SK-N-SH treated with all-trans-retinoic acid at 6 μM for 48 hours (cell line): ENCODE data around the gene CNTNAP2.

Experiments used
- ATAC-seq: fragments of 200-7000 bp; cut with Tn5 transposase; 3 replicates; pipeline ENCODE4 v1.9.1; 2020; ENCODE audit warnings: mild to moderate bottlenecking, moderate library complexity
- ARNTL ChIP-seq: fragments of 450-650 bp; formaldehyde crosslinking; IDR thresholded peaks from 2 replicates; pipeline ENCODE4 v1.5.0; 2020; ENCODE audit warnings: low read depth, mild to moderate bottlenecking, moderate library complexity, borderline replicate concordance
- BACH2 ChIP-seq: fragments of 250-450 bp; sonication (Bioruptor Pico); IDR thresholded peaks from 2 replicates; pipeline ENCODE4 v1.9.0; 2021; ENCODE audit warnings: mild to moderate bottlenecking, borderline replicate concordance
- CREB5 ChIP-seq: fragments of 250-450 bp; sonication (Bioruptor Pico); IDR thresholded peaks from 2 replicates; pipeline ENCODE4 v1.5.1; 2020; ENCODE audit warnings: low read depth, mild to moderate bottlenecking, moderate library complexity
- CSDC2 ChIP-seq: fragments of 250-450 bp; sonication (Bioruptor Pico); IDR thresholded peaks from 2 replicates; pipeline ENCODE4 v1.5.0; 2020; ENCODE audit warnings: mild to moderate bottlenecking, moderate library complexity
- CSRNP3 ChIP-seq: fragments of 250-450 bp; sonication (Bioruptor Pico); IDR thresholded peaks from 2 replicates; pipeline ENCODE4 v1.5.1; 2021; ENCODE audit warnings: mild to moderate bottlenecking, moderate library complexity
- ESRRG ChIP-seq: fragments of 250-450 bp; sonication (Bioruptor Pico); IDR thresholded peaks from 2 replicates; pipeline ENCODE4 v1.6.1; 2021; ENCODE audit warnings: mild to moderate bottlenecking
- GLIS3 ChIP-seq: fragments of 250-450 bp; sonication (Bioruptor Pico); IDR thresholded peaks from 2 replicates; pipeline ENCODE4 v1.5.0; 2020; ENCODE audit warnings: mild to moderate bottlenecking, moderate library complexity
- ISL1 ChIP-seq: fragments of 250-450 bp; sonication (Bioruptor Pico); IDR thresholded peaks from 2 replicates; pipeline ENCODE4 v2.1.2; 2022; ENCODE audit warnings: mild to moderate bottlenecking, moderate library complexity
- OSR1 ChIP-seq: fragments of 250-450 bp; sonication (Bioruptor Pico); IDR thresholded peaks from 2 replicates; pipeline ENCODE4 v1.8.0; 2022; ENCODE audit warnings: moderate library complexity, mild to moderate bottlenecking, inconsistent platforms
- POU6F1 ChIP-seq: fragments of 250-450 bp; sonication (Bioruptor Pico); IDR thresholded peaks from 2 replicates; pipeline ENCODE4 v1.8.0; 2021; ENCODE audit warnings: low read depth, mild to moderate bottlenecking, moderate library complexity, borderline replicate concordance
- PPARA ChIP-seq: fragments of 250-450 bp; sonication (Bioruptor Pico); IDR thresholded peaks from 2 replicates; pipeline ENCODE4 v1.5.0; 2020; ENCODE audit warnings: mild to moderate bottlenecking, borderline replicate concordance
- RARB ChIP-seq: fragments of 250-450 bp; sonication (Bioruptor Pico); IDR thresholded peaks from 2 replicates; pipeline ENCODE4 v1.8.0; 2021; ENCODE audit warnings: mild to moderate bottlenecking, moderate library complexity
- SNAI2 ChIP-seq: fragments of 250-450 bp; sonication (Bioruptor Pico); IDR thresholded peaks from 2 replicates; pipeline ENCODE4 v1.5.0; 2020; ENCODE audit warnings: mild to moderate bottlenecking, moderate library complexity
- TCF4 ChIP-seq: fragments of 250-450 bp; sonication (Bioruptor Pico); IDR thresholded peaks from 2 replicates; pipeline ENCODE4 v1.8.0; 2021; ENCODE audit warnings: mild to moderate bottlenecking, moderate library complexity, borderline replicate concordance
- TOX ChIP-seq: fragments of 250-450 bp; sonication (Bioruptor Pico); IDR thresholded peaks from 2 replicates; pipeline ENCODE4 v1.8.0; 2021; ENCODE audit warnings: mild to moderate bottlenecking, moderate library complexity, borderline replicate concordance
- TSHZ2 ChIP-seq: fragments of 250-450 bp; sonication (Bioruptor Pico); IDR thresholded peaks from 2 replicates; pipeline ENCODE4 v1.5.0; 2020; ENCODE audit warnings: mild to moderate bottlenecking, moderate library complexity
- ZC3H10 ChIP-seq: fragments of 250-450 bp; sonication (Bioruptor Pico); IDR thresholded peaks from 2 replicates; pipeline ENCODE4 v1.5.1; 2021; ENCODE audit warnings: mild to moderate bottlenecking, moderate library complexity
- ZFP3 ChIP-seq: fragments of 250-450 bp; sonication (Bioruptor Pico); IDR thresholded peaks from 2 replicates; pipeline ENCODE4 v1.5.0; 2020; ENCODE audit warnings: mild to moderate bottlenecking, moderate library complexity
- ZFP30 ChIP-seq: fragments of 450-650 bp; formaldehyde crosslinking; IDR thresholded peaks from 2 replicates; pipeline ENCODE4 v1.5.0; 2022; ENCODE audit warnings: mild to moderate bottlenecking, moderate library complexity
- ZNF565 ChIP-seq: fragments of 450-650 bp; formaldehyde crosslinking; conservative IDR thresholded peaks from 2 replicates; pipeline ENCODE4 v1.5.0; 2020; ENCODE audit warnings: low read depth, mild to moderate bottlenecking, moderate library complexity
- ZNF70 ChIP-seq: fragments of 450-650 bp; formaldehyde crosslinking; IDR thresholded peaks from 2 replicates; pipeline ENCODE4 v1.5.0; 2020; ENCODE audit warnings: mild to moderate bottlenecking, moderate library complexity

Gene CNTNAP2

GRCh38 chr7:146956321-146956720, 839.7 kb downstream of the CNTNAP2 start:
- TF ChIP-seq ZFP30 (no peak), ESRRG (CRISPR knock-in tag) (no peak), ZC3H10 (CRISPR knock-in tag) (no peak)
- no peak for ATAC-seq

DNA sequence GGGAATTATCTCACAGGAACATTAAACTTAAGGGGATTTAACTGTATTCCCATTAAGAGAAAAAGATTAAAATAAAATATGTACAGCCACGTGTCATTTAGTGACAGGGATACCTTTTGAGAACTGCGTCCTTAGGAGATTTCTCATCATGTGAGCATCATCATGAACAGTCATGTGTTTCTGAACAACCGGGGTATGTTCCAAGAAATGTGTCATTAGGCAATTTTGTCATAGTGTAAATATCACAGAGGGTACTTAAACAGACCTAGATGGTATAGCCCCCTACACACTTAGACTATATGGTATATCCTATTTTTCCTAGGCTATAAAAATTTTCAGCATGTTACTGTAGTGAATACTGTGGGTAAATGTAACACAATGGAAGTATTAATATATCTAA, 840.3 kb downstream of the CNTNAP2 start:
- no peak for ATAC-seq
- no peak for TF ChIP-seq ISL1 (CRISPR knock-in tag)
- no peak for TF ChIP-seq CSDC2 (CRISPR knock-in tag)
- TF ChIP-seq ZC3H10 (CRISPR knock-in tag): no peak
- no peak for TF ChIP-seq ARNTL (CRISPR knock-in tag)
- TF ChIP-seq ESRRG (CRISPR knock-in tag): no peak
- TF ChIP-seq RARB: no peak
- no peak for TF ChIP-seq BACH2 (CRISPR knock-in tag)
- TF ChIP-seq TSHZ2 (CRISPR knock-in tag): no peak
- TF ChIP-seq CREB5 (CRISPR knock-in tag): no peak
- no peak for TF ChIP-seq SNAI2
- TF ChIP-seq ZNF70: no peak
- TF ChIP-seq ZFP3 (CRISPR knock-in tag): no peak

GRCh38 chr7:146960773-146961391, 844.3 kb downstream of the CNTNAP2 start:
- peak; percentile 56 for ATAC-seq
- TF ChIP-seq RARB (no peak), TOX (no peak), CSDC2 (CRISPR knock-in tag) (no peak), BACH2 (CRISPR knock-in tag) (no peak), ZNF70 (no peak), TCF4 (CRISPR knock-in tag) (no peak), POU6F1 (CRISPR knock-in tag) (no peak), ZFP3 (CRISPR knock-in tag) (no peak), ZFP30 (no peak), CSRNP3 (CRISPR knock-in tag) (no peak), ARNTL (CRISPR knock-in tag) (no peak), GLIS3 (no peak), ZNF565 (no peak), PPARA (CRISPR knock-in tag) (no peak), SNAI2 (no peak)

DNA sequence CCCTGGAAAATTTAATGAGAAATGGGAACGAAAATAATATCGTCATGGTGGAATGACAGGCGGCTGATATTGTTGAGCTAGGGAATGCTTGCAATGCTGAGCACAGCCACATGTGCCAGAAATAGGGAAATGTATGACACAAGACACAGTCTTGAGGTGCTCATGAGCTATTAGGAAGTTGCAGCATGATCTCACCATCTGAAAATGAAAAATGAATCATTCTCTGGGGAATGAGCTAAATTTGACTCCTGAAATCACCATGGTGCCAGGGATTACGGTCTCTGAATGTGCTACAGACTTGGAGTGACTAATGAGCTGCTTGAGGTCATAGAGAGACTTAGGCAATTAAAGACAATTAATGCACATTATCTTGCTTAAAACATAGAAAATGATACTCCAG, 845.0 kb downstream of the CNTNAP2 start:
- peak; percentile 60; the same call in 1 of the 2 replicates for TF ChIP-seq TOX
- TF ChIP-seq OSR1 (CRISPR knock-in tag): no peak
- no peak for TF ChIP-seq ZNF565
- TF ChIP-seq ESRRG (CRISPR knock-in tag): 0 out of 2 replicates have a peak, but pooled peaks have one; percentile 7
- no peak for TF ChIP-seq ARNTL (CRISPR knock-in tag)
- TF ChIP-seq ZC3H10 (CRISPR knock-in tag): peak; percentile 17; the same call in 1 of the 2 replicates
- peak; percentile 86 for TF ChIP-seq ISL1 (CRISPR knock-in tag)
- TF ChIP-seq SNAI2: no peak; the same call in 1 of the 2 replicates
- no peak for TF ChIP-seq CSDC2 (CRISPR knock-in tag)
- TF ChIP-seq ZFP30: no peak
- no peak for TF ChIP-seq PPARA (CRISPR knock-in tag)
- TF ChIP-seq RARB: no peak
- TF ChIP-seq BACH2 (CRISPR knock-in tag): no peak
- peak; percentile 97 for TF ChIP-seq CREB5 (CRISPR knock-in tag)
- peak; percentile 38; the same call in 1 of the 2 replicates for TF ChIP-seq ZFP3 (CRISPR knock-in tag)
- no peak for TF ChIP-seq ZNF70
- peak; percentile 96 for ATAC-seq
